Stimulated activated CD8-positive, alpha-beta memory T cell treated with anti-CD3 and anti-CD28 coated beads, Interleukin-12 subunit alpha, Interleukin-12 subunit beta, amount 100 ng/mL, for 4 hours (primary cell): Measurements from ENCODE around the gene GSG1.

Experiments
- DNase-seq: peaks from one replicate; pipeline ENCODE4 v3.0.0-alpha.2; 2020; ENCODE audit warnings: low read depth

The GSG1 gene

DNA sequence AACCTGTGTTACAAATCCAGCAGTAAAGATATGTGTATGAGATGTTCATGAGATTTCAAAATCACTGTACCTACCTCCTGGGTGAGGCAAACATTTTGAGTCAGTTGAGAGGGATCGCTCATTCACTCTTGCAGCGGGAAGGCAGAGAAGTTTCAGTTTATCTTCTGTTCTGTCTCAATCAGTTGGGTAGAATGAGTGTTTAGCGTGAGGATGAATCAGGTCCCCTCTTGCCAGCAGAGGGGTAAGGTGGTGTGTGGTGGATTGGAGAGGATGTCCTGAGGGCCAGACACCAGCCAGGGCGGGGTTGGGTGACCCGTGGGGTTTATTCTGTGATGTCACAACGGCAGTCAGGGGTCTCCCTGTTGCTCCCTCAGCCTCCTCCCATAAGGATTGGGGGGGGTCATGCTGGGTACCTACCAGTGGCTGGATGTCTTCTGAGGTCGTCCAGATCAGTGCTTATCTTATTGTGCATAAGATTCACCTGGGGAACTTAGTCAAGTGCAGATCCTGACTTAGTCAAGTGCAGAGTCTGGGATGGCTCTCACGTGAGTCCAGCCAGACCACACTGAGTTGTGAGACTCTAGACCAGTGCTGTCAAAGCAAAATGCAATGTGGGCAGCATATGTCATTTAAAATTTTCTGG, at the start of gene GSG1:
TSS of gene GSG1 (minus strand) at position 277 of the 643 bp plus-strand sequence. CDS start at position 122, 155 bp downstream.
- no peak for DNase-seq

GRCh38 chr12:13153180-13153579, 49.7 kb upstream of the GSG1 start:
- no peak for DNase-seq

- DNase-seq, result no peak
Observed at GRCh38 chr12:13152756-13153155, 49.3 kb upstream of the GSG1 start.

DNA sequence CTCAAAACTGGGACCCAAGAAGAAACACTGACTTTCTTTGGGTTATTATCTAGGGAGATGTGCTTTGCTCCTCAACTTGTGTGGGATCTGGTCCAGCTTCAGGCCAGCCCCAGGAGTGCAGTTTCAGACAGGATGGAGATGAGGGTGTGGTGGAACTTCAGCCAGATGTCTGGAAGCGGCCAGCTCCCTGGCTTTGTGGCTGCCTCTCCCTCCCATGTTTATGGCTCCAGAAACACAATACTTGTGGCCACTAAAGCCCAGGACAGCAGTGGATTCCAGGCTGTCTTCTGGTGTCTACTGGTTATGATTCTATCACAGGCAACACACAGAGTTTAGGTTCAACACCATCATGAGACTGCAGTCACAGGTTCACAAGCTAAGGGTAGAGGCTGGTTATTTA, 48.8 kb upstream of the GSG1 start:
- DNase-seq, result no peak

GRCh38 chr12:13149411-13149810, 45.9 kb upstream of the GSG1 start:
- DNase-seq, result no peak

GRCh38 chr12:13148485-13148847, 45.0 kb upstream of the GSG1 start:
- DNase-seq, result no peak

DNA sequence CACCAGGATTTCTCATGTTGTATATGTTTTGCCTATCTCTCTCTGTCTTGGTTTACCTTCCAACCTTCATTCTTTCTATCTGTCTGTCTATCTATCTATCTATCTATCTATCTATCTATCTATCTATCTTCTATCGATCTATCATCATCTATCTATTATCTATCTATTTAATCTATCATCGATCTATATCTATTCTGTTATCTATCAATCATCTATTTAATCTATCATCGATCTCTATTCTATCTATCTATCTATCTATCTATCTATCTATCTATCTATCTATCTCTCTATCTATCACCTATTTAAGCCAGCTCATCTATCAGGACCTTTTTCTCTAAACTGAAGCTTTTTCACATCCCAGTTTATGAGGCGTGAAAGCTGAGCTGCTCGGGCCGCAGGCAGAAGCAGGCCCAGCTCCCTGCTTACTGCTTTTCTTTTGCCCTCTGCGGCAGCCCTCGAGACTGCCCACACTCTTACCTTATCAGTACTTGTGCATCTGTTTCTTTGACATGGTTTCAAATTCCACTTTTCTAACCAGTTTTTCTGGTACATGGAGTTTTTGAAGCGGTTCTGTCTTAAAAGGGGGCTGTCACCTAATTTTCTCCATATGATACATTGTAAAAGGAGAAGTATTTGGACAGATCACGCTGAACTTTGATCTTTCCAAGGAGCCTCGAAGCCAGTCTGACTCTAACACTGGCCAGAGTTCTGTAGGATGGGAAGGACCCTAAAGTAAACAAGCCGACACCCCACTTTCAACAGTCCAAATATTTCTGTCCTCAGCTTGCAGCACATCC, 44.4 kb upstream of the GSG1 start:
- DNase-seq, result no peak

DNA sequence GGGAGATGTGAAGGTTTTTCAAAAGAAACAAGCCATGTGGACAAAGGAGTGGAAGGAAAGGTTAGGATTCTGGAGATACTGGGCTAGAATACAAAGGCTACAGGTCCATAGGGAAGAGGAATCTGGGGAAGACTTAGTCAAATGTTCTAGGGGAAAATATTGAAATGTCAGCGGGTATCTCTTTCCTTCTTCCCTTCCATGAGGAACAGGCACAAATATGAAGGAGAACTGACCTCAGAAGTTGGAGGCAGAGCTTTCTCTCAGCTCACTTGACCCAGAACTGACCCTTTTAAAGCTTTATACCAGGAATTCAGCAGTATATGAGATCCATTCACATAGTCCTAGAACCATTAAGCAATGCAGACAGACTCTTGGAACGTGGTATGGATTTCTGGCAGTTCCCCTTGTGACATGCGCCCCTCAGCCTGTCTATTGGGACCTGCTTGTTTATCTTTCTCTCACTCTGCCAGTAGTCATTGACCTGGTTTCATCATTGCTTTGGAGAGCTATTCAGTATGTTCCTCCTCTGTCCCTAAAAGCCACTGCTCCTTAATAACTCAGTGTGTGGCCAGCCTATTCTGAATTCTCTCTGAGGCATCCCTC, 43.0 kb upstream of the GSG1 start:
- no peak for DNase-seq

GRCh38 chr12:13144266-13144828, 40.9 kb upstream of the GSG1 start:
- no peak for DNase-seq

DNA sequence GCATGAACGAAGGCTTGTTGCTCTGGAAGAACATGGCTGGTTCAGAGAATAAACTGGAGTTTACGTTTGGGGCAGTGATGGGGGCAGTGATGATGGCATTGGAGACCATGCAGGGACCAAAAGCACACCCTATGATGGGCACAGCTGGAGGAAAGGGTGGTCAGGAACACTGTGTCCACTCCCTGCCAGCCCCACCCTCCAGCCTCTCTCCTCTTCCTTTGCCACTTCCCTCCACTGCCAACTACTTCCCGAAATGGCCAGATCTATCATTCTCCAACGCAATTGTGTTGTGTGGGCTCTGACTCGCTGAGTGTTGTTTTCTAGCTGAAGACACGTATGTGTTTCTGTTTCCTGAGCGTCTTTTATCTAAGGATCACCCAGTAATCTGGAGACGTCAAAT, 39.3 kb upstream of the GSG1 start:
- DNase-seq, result no peak

DNA sequence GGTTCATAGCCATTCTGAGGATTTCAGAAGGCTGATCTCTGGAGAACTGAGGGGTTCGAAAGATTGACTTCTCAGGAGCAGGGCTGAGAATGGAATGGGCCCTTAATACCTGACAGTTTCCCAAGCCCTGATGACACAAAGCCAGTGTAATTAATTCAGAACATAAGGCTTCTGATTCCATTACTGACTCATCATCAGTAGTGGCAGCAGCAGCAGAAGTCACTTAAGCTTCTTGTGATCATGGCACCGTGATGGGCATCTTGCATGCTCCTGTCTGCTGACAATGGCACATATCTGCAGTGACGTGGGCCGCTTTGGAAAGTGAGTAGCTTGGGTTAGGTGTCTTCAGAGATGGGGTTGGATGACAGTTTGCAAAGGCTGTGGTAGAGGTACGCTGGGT, 38.2 kb upstream of the GSG1 start:
- DNase-seq, result no peak

GRCh38 chr12:13135371-13136178, 32.1 kb upstream of the GSG1 start:
- DNase-seq, result no peak

GRCh38 chr12:13133886-13134285, 30.4 kb upstream of the GSG1 start:
- no peak for DNase-seq

GRCh38 chr12:13130981-13131380, 27.5 kb upstream of the GSG1 start:
- DNase-seq, result no peak

DNA sequence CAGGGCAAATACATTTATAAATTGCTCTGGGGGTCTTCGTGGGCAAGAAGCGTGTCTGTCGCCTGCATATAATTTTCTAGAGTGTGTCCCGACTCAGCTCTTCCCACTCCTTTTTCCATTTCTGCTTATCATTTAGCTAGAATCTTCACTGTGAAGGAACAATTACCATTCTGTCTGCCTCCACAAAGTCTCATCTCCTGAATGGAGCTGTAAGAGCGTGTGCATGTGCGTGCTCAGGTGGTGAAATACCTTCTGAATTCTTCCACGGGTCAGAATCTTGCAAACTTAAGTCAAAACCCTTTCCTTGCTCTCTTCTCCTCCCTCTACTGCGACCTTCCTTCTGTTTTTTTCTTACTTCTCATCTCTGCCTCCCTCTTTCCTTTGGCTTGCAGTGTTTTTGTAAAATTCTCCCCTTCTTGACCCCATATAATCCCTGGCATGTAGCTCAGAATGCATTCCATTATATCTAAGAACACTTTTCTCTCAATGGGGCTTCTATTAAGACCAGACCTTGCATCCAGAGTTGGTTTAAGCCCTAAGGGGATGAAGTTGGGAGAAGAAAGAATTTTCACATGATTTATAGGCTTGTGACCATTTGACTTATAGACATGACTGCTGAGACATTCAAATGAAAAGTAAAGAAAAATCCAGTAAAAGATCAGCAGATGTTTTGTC, 25.0 kb upstream of the GSG1 start:
- no peak for DNase-seq

- DNase-seq, result no peak
Observed at GRCh38 chr12:13127444-13127843, 24.0 kb upstream of the GSG1 start.

DNA sequence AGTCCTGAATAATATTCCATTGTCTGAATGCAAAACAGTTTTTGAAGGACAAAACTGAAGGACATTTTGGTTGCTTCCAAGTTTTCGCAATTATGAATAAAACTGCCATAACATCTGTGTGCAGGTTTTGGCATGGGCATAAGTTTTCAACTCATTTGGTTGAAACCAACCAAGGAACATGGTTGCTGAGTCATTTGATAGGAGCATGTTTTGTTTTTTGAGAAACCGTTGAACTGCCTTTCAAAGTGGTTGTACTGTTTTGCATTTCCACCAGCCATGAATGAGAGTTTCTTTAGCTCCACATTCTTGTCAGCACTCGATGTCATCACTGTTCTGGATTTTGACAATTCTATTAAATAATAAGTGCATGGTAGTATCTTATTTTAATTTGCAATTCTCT, 23.0 kb upstream of the GSG1 start:
- DNase-seq, result no peak

DNA sequence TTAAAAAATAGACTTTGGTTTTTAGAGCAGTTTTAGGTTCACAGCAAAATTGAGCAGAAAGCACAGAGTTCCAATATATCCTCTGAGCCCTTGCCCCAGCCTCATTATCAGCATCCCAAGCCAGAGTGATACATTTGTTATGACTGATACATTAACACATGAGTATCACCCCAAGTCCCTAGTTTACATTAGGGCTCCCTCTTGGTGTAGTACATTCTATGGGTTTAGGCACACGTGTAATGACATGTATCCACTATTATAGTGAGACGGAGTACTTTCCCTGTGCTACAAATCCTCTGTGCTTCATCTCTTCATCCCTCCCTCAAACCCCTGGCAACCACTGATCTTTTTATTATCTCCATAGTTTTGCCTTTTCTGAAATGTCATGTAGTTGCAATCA, 22.5 kb upstream of the GSG1 start:
- no peak for DNase-seq

GRCh38 chr12:13124656-13125505, 21.4 kb upstream of the GSG1 start:
- DNase-seq, result no peak

- DNase-seq, result no peak
Observed at GRCh38 chr12:13121568-13121967, 18.1 kb upstream of the GSG1 start.

DNA sequence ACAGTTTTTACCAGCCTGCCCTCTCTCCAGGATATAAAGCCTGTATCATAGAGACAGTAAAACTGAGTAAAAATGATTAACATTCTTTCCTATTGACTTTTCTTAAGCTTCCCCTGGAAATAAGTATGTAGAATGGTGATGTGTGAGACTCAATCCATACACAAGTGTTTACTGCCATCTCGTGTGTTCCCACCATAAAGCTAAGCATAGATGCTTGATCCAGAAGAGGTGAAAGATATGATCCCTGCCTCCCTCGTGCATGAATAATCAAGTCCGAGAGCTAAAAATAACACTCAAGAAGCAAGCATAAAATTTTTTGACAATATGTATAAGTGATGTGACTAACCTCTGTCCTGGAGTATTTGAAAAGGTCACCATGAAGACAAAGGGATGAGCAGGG, 16.9 kb upstream of the GSG1 start:
- no peak for DNase-seq
